Hindlimb muscle (tissue), 1 donor: ENCODE measurements around the gene VIPR1. TPM values are rescaled to one million over a fixed set of nuclear protein-coding genes. Genes with fewer than 3 reads are reported as not detected.

Experiments
- DNase-seq: peaks from one replicate; pipeline ENCODE4 v3.0.0-alpha.2; 2013
- polyA plus RNA-seq: library from polyadenylated mRNA; unstranded; fragments of 120-200 nt; gene quantifications from one replicate; pipeline ENCODE4 v1.2.1, GENCODE V29; 2013; ENCODE audit not compliant: insufficient read length

The VIPR1 gene
- polyA plus RNA-seq: 2.8 TPM

DNA sequence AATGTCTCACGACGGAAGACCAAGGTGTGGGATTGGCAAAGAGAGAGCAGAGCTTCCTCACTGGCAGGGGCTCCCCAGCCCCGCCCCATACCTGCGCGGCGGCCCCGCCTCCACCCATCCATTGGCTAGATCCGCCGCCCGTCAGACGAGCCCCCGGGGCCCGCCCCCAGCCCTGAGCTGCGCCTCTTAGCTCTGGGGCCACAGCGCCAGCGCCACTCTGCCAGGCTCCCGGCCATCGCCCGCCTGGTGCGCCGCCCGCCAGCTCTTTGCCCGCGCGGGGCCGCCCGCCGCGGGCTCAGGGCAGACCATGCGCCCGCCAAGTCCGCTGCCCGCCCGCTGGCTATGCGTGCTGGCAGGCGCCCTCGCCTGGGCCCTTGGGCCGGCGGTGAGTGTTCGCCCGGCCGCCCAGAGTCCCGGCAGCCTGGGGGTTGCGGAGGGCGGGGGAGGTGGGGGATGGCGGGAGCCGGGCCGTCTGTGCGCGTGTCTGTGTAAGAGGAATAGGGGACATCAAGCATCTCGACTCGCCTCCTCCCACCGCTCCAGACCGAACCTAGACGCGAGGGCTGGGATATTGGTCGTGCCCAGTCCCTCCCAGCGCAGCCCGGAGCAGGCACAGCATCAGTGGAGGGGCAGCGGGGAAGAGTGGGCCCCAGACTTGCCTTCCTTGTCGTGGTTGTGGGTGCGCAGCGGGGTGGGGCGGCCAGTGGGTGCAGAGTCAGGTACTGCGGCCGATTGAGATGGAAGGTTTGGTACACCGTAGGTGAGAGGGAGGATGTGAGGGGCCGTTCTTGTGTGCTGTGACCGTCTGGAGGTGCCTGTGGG lies at the start of gene VIPR1:
TSS of gene VIPR1 (plus strand) at position 215 of the 822 bp plus-strand sequence. CDS start at position 308, 93 bp downstream.
- DNase-seq: no peak

- no peak for DNase-seq
Observed at GRCh38 chr3:42456211-42456610, 46.2 kb upstream of the VIPR1 start.

DNA sequence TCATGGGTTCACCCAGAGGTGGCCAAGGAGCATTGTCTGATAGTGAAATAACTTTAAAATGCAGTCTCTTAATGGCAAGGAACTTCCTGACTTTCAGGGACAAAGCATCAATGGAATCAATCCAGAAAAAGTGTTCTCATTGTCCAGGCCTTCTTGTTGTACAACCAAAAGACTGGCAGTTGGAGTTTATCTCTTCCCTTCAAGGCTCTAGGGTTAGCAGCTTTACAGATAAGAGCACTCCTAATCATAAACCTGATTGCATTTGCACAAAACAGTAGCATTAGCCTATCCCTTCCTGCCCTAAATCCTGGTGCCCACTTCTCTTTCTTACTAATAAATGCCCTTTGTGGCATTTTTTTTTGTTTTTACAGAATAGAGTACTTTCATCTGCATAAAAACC lies 43.3 kb upstream of the VIPR1 start:
- DNase-seq: no peak

- no peak for DNase-seq
Observed at GRCh38 chr3:42461762-42462161, 40.7 kb upstream of the VIPR1 start.

DNA sequence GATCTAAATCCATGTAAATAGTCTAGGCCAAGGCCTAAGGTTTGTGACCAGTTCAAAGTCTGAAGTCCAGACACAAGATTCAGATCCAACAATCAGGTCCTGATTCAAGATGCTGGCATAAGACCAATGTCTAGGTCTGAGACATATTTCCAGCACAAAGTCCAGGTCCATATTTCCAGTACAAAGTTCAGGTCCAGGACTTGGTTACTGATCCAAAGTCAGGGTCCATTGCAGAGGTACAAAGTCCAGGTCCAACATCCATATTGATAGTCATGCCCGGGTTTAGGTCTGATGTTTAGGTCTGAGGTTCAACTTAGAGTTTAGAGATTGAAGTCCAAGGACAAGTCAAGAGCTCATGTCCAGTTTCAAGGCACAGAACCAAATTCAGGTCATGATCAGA lies 39.4 kb upstream of the VIPR1 start:
- DNase-seq: no peak

DNA sequence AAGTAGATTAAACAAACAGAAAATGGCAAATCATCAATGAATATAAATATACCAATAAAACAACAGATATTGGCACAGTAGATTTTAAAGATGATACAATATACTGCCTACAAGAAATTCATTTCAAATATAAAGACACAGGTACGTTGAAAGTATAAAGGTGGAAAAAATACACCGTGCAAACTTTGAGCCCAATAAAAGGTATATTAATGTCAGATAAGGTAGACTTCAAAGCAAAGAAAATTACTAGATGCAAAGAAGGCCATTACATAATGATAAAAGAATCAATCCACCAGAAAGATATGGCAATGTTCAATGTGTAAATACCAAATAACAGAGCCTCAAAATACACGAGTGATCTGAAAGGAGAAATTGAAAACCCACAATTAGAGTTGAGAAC lies 34.3 kb upstream of the VIPR1 start:
- DNase-seq: no peak

- no peak for DNase-seq
Observed at GRCh38 chr3:42472555-42472954, 29.9 kb upstream of the VIPR1 start.

DNA sequence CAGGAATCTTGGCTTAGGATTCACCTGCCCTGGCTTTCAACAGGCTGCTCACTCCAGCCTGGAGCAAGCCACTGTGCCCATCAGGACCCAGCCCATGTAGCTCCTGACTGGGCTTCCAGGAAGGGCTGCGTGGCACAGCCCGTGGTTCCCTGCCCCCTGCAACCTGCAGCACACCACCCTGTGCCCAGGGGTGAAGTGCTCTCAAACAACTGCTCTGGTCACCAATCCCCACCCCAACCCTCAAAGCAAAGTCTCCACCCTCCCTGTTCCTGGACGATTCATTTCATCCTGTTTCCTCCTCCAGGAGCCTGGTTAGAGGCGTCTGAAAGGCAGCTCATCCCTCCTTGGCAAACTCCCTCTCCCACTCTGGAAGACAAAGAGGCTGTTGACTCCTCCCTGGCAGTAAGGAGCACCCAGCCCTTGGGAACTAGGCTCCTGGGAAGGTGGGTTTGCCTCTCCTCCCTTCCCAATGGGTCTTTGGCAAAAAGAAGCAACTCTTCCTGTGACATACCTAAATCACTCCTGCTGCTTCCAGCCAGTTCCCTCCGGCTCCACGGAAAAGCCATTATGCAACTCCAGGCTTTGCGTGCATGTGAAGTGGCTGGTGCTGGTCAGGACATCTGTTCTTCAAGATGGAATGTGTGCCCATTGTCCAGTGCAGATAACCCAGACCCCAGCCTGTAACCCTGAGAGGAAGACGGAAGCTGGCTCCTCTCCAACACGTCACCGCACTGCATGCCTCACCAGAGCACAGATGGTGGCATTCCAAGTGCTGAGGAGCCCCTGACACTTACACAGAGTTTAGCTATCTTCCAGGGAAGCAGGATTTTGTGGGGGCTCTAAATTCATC lies 29.1 kb upstream of the VIPR1 start:
- no peak for DNase-seq

GRCh38 chr3:42476225-42477125 lies 26.0 kb upstream of the VIPR1 start:
- DNase-seq: no peak

- DNase-seq: no peak
Observed at GRCh38 chr3:42477696-42478095, 24.7 kb upstream of the VIPR1 start.

GRCh38 chr3:42478830-42479229 lies 23.6 kb upstream of the VIPR1 start:
- no peak for DNase-seq

DNA sequence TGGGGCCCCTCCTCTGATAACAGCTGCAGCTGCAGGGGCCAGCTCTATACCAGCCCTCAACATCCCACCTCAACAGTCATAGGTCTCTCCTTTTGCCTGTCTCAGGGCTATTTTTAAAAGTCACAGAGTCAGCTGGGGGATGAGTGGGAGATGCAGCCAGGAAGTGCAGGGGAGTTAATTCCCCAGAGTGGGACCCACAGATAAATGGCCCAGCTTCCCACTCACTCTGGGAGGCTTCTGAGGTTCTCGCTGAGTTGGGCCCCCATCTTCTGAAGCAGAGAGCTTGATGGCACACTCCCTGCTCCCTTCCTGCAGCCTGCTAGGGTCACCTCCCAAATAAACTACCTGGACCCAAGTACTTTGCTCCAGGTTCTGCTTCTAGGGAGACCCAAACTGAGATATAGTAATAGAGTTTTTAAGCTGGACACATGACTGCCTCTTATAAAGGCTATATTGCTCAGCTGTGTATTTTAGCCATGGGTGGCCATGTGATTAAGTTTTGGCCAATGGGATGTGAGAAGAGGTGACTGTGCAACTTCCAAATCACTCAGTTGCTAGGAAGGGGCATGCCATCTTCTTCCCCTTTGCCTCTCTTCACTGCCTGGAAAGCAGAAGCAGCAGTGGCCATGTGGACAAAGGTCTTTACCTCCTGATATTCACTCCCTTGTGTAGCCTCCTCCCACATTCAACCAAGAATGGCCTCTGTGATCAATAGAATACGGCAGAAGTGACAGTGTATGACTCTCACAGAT lies 15.5 kb upstream of the VIPR1 start:
- DNase-seq: no peak

- no peak for DNase-seq
Observed at GRCh38 chr3:42488687-42489086, 13.8 kb upstream of the VIPR1 start.

DNA sequence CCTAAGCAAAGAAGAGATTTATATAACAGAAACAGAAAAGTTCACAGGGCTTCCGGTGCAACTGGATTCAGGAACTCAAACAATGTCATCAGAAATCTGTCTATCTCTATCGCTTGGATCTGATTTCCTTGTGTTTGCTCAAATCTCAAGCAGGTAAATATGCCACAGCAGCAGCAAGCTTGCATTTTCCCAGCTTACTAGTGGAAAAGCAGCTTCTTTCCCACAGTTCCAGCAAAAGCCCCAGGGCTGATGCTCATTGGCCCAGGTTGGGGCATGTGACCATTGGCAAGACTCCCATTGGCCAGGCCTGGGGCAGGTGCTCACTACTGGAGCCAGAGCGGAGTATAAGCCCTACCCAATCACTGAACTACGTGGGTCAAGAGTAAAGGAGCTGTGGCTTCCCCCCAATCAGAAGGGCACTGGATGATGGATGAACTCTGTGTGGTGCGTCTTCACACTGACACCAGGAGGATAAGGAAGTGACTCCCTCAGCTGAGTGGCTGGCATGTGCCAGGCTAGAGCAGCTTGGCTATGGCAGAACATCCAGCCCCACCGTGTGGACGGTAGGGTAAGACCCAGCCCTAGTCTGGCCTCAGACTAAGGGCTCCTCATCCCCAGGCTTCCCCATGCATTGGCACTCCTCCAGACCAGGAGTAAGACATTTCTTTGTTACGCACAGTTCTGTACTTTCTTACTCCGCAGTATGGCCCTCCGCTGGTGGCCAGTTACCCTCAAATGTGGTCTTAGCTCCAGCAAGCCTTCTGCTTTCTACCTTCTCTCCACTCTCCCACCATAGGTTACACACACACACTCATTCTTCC lies 13.1 kb upstream of the VIPR1 start:
- no peak for DNase-seq

- no peak for DNase-seq
Observed at GRCh38 chr3:42489937-42490227, 12.6 kb upstream of the VIPR1 start.

DNA sequence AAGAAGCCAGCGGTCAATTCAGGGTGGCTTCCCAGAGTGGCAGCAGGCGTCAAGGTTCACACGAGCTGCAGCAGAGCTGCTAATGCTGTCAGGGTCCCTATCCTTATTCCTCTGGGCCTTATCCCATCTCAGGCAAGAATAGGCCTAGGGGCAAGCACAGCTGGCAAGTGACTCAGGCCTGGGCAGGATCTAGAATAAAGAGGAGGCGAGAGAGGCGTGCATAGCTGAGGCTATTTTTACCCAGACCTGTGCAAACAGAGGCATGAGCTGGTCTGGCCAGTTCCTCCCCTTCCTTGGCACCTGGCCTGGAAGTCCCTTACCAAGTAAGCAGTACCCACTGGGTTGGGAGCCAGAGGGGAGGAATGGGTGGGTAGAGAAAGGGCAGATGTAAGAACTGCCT lies 12.2 kb upstream of the VIPR1 start:
- no peak for DNase-seq

- DNase-seq: no peak
Observed at GRCh38 chr3:42491881-42492507, 10.4 kb upstream of the VIPR1 start.

GRCh38 chr3:42492508-42493080 lies 9.8 kb upstream of the VIPR1 start:
- no peak for DNase-seq

DNA sequence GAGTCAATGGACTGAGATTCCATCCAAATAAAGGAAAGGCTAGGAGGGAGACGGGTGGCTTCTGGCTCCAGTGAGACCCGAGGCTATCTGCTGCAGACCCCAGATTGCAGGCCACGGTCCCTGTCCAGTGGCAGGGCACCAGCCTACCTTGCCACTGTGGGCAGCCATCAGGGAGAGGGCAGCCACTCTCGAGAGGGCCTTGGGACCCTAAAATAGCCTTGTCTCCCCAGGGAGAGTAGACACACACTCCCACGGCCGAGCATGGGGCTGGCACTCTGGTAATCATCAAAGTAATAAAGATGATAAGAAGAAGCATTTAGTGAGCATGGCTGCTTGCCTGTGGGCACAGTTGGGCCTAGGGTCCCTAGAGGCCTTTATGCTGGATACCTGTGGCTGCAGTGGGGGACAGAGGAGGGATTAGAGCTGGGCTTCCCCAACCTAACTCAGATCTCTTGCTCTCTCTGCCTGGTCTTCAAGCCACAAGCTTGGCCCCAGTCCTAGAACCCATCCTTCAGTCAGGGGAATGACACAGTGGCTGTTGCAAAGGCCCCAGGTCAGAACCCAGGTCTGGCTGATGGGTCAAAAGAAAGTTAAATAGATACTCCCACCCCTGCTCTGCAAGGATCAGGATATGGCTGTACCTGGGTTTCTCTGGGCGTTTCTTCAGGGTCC lies 9.2 kb upstream of the VIPR1 start:
- DNase-seq: no peak

GRCh38 chr3:42493798-42494151 lies 8.7 kb upstream of the VIPR1 start:
- DNase-seq: no peak
